ENCODE results near the gene CARD19.

DNA sequence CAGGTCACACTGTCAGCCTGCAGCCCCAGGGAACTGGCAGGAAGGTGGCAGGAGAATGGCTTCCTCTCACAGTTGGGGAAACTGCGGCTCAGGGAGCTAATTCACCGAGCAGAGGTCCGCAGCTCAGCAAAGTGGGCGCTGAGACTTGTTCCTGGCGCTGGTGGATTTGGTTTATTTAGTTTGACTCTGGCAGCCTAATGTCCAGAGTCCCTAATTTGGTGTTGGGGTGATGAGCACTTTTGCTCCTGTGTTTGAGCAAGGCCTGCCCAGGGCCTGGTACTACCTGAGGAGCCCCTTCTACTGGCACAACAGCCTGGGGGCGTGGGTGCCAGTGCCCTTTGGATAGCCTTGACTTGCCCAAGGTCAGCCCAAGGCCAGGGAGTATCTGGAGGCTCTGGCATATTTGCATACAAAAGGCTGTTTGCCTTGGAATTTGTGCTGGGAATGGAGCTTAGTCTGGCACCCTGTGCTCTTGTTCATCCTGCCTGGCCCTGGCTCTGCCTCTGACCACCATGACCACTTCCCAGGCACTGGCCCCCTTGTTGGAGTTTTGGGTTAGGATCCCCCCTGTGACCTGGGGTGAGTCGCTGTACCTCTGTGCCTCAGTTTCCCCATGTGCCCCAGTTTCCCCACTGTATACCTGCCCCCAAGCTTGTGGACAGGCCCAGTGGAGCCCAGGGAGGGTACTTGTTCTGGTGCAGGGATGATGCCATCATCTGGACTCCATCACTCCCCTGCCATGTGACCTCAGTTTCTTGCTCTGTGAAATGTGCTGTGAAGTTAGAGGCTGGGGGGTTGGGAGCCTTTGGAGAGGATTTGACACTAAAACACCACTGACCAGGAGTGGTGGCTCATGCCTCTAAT, 36.1 kb upstream of the CARD19 start:
- TF ChIP-seq, protein P1, sequence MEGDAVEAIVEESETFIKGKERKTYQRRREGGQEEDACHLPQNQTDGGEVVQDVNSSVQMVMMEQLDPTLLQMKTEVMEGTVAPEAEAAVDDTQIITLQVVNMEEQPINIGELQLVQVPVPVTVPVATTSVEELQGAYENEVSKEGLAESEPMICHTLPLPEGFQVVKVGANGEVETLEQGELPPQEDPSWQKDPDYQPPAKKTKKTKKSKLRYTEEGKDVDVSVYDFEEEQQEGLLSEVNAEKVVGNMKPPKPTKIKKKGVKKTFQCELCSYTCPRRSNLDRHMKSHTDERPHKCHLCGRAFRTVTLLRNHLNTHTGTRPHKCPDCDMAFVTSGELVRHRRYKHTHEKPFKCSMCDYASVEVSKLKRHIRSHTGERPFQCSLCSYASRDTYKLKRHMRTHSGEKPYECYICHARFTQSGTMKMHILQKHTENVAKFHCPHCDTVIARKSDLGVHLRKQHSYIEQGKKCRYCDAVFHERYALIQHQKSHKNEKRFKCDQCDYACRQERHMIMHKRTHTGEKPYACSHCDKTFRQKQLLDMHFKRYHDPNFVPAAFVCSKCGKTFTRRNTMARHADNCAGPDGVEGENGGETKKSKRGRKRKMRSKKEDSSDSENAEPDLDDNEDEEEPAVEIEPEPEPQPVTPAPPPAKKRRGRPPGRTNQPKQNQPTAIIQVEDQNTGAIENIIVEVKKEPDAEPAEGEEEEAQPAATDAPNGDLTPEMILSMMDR (IDR thresholded peaks at IDR 0.05 in 2 of 3, conservative IDR thresholded peaks at IDR 0.05 in 1 of 3; ENCODE audit: insufficient read depth in 2 of 3, low read depth in 1 of 3, low read length in 3 of 3): no peak
- TF ChIP-seq MYBL2 (IDR thresholded peaks at IDR 0.05; ENCODE audit: low read depth) (no peak), MYBL2 (CRISPR knock-in tag; IDR thresholded peaks at IDR 0.05; ENCODE audit: borderline replicate concordance) (no peak), SAFB2 (IDR thresholded peaks at IDR 0.05; ENCODE audit: borderline replicate concordance, low read depth, low read length, severe bottlenecking) (no peak), ZNF239 (CRISPR knock-in tag; IDR thresholded peaks at IDR 0.05) (no peak), KDM2B (CRISPR knock-in tag; IDR thresholded peaks at IDR 0.05) (no peak), E2F4 (CRISPR knock-in tag; IDR thresholded peaks at IDR 0.05; ENCODE audit: low read depth) (no peak), MAFG (tag; conservative IDR thresholded peaks at IDR 0.05) (no peak), U2AF1 (optimal IDR thresholded peaks at IDR 0.05; ENCODE audit: low read depth, low read length) (no peak)

Measured in K562 (cell line).